ENCODE results near the gene INSR.
A peak's percentile ranks its signal among the peaks of the same experiment; 100 is the strongest.

Gene INSR

GRCh38 chr19:7112675-7113074, 181.5 kb downstream of the INSR start:
- no peak overlapping the region for H3K4me3 ChIP-seq
- no peak for DNase-seq
- H3K9me3 ChIP-seq, result no peaks in the 10 kb centered on the region
- no peaks in the 10 kb centered on the region for H3K27me3 ChIP-seq
- intact Hi-C loops (cut with DNase I; ENCODE audit: low total_unique reads), result no loop called here
- H3K36me3 ChIP-seq, result peaks cover 26 to 31% (median 26%) of the 10 kb centered on the region in 3 donors
- no peak for TF ChIP-seq CTCF (IDR thresholded peaks at IDR 0.05)
- peaks cover 0 to 4% (median 0%) of the 10 kb centered on the region in 4 donors for H3K4me1 ChIP-seq
- no peak overlapping the region for H3K27ac ChIP-seq

GRCh38 chr19:7109678-7110289, 184.4 kb downstream of the INSR start:
- H3K9me3 ChIP-seq, result no peaks in the 10 kb centered on the region
- H3K27ac ChIP-seq, result no peak overlapping the region
- no peak overlapping the region for H3K4me3 ChIP-seq
- H3K27me3 ChIP-seq, result no peaks in the 10 kb centered on the region
- peaks cover 0 to 8% (median under 1%) of the 10 kb centered on the region in 3 donors for H3K36me3 ChIP-seq
- TF ChIP-seq CTCF (IDR thresholded peaks at IDR 0.05), result no peak
- DNase-seq, result no peak
- intact Hi-C loops (cut with DNase I; ENCODE audit: low total_unique reads), result no loop called here
- peaks cover 0 to 4% (median 0%) of the 10 kb centered on the region in 4 donors for H3K4me1 ChIP-seq

GRCh38 chr19:7106711-7107657, 187.2 kb downstream of the INSR start:
- Histone ChIP-seq H3K36me3 (no peaks in the 10 kb centered on the region), H3K4me3 (no peak overlapping the region), H3K9me3 (no peaks in the 10 kb centered on the region), H3K27ac (no peak overlapping the region), H3K4me1 (peaks cover 0 to 4% (median 0%) of the 10 kb centered on the region in 4 donors), H3K27me3 (no peaks in the 10 kb centered on the region)
- DNase-seq, result no peak
- no peak for TF ChIP-seq CTCF (IDR thresholded peaks at IDR 0.05)
- intact Hi-C loops (cut with DNase I; ENCODE audit: low total_unique reads), result no loop called here

GRCh38 chr19:7104747-7105447, 189.3 kb downstream of the INSR start:
- TF ChIP-seq CTCF (IDR thresholded peaks at IDR 0.05), result no peak
- no peak overlapping the region for H3K27ac ChIP-seq
- H3K27me3 ChIP-seq, result no peaks in the 10 kb centered on the region
- no peaks in the 10 kb centered on the region for H3K36me3 ChIP-seq
- no peak overlapping the region for H3K4me3 ChIP-seq
- peaks cover 0 to 2% (median 0%) of the 10 kb centered on the region in 4 donors for H3K4me1 ChIP-seq
- intact Hi-C loops (cut with DNase I; ENCODE audit: low total_unique reads), result loop anchor here (2.0 kb wide), 1 partner anchor 240 kb away; no protein-coding TSS in a partner anchor
- H3K9me3 ChIP-seq, result no peaks in the 10 kb centered on the region
- DNase-seq, result peak in 1 of 2 donors; percentile 54

- no peak for TF ChIP-seq CTCF (IDR thresholded peaks at IDR 0.05)
- Histone ChIP-seq H3K9me3 (no peaks in the 10 kb centered on the region), H3K27me3 (no peaks in the 10 kb centered on the region), H3K4me1 (peaks cover 0 to 7% (median 0%) of the 10 kb centered on the region in 4 donors), H3K4me3 (no peak overlapping the region), H3K27ac (no peak overlapping the region), H3K36me3 (no peaks in the 10 kb centered on the region)
- intact Hi-C loops (cut with DNase I; ENCODE audit: low total_unique reads), result no loop called here
- no peak for DNase-seq
Measured at GRCh38 chr19:7101498-7102253, 192.5 kb downstream of the INSR start.

Data from tibial artery (tissue), 4 donors.